ENCODE results near the gene NSFL1C.
"Not testable (repeated sequence)": the region's sequence is repeated elsewhere in the genome, so short reads cannot be mapped to it uniquely, and the experiment has no call there.

- not testable (repeated sequence) for TF ChIP-seq RXRA (IDR thresholded peaks at IDR 0.05; ENCODE audit: borderline replicate concordance, low read depth); GABPA (IDR thresholded peaks at IDR 0.05; ENCODE audit: low read depth); FOXM1 (IDR thresholded peaks at IDR 0.05; ENCODE audit: low read depth); EZH2phosphoT487 (IDR thresholded peaks at IDR 0.05; ENCODE audit: borderline replicate concordance, low read depth); CHD2 (IDR thresholded peaks at IDR 0.05; ENCODE audit: low read length, partially characterized antibody); POLR2AphosphoS5 (IDR thresholded peaks at IDR 0.05; ENCODE audit: low read depth, low read length)
- TF ChIP-seq, protein P1, sequence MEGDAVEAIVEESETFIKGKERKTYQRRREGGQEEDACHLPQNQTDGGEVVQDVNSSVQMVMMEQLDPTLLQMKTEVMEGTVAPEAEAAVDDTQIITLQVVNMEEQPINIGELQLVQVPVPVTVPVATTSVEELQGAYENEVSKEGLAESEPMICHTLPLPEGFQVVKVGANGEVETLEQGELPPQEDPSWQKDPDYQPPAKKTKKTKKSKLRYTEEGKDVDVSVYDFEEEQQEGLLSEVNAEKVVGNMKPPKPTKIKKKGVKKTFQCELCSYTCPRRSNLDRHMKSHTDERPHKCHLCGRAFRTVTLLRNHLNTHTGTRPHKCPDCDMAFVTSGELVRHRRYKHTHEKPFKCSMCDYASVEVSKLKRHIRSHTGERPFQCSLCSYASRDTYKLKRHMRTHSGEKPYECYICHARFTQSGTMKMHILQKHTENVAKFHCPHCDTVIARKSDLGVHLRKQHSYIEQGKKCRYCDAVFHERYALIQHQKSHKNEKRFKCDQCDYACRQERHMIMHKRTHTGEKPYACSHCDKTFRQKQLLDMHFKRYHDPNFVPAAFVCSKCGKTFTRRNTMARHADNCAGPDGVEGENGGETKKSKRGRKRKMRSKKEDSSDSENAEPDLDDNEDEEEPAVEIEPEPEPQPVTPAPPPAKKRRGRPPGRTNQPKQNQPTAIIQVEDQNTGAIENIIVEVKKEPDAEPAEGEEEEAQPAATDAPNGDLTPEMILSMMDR (IDR thresholded peaks at IDR 0.05) = not testable (repeated sequence)
- TF ChIP-seq, protein P2, sequence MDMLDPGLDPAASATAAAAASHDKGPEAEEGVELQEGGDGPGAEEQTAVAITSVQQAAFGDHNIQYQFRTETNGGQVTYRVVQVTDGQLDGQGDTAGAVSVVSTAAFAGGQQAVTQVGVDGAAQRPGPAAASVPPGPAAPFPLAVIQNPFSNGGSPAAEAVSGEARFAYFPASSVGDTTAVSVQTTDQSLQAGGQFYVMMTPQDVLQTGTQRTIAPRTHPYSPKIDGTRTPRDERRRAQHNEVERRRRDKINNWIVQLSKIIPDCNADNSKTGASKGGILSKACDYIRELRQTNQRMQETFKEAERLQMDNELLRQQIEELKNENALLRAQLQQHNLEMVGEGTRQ (IDR thresholded peaks at IDR 0.05; ENCODE audit: borderline replicate concordance, low read depth, low read length) = not testable (repeated sequence)
- TF ChIP-seq, protein P3, sequence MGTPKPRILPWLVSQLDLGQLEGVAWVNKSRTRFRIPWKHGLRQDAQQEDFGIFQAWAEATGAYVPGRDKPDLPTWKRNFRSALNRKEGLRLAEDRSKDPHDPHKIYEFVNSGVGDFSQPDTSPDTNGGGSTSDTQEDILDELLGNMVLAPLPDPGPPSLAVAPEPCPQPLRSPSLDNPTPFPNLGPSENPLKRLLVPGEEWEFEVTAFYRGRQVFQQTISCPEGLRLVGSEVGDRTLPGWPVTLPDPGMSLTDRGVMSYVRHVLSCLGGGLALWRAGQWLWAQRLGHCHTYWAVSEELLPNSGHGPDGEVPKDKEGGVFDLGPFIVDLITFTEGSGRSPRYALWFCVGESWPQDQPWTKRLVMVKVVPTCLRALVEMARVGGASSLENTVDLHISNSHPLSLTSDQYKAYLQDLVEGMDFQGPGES (IDR thresholded peaks at IDR 0.05; ENCODE audit: low read depth, low read length) = not testable (repeated sequence)
Observed at GRCh38 chr20:1399678-1400366, 66.8 kb downstream of the NSFL1C start.
